Measurements from ENCODE around the gene UNC45A.
"Not testable (repeated sequence)": the region's sequence is repeated elsewhere in the genome, so short reads cannot be mapped to it uniquely, and the experiment has no call there.

UNC45A gene

DNA sequence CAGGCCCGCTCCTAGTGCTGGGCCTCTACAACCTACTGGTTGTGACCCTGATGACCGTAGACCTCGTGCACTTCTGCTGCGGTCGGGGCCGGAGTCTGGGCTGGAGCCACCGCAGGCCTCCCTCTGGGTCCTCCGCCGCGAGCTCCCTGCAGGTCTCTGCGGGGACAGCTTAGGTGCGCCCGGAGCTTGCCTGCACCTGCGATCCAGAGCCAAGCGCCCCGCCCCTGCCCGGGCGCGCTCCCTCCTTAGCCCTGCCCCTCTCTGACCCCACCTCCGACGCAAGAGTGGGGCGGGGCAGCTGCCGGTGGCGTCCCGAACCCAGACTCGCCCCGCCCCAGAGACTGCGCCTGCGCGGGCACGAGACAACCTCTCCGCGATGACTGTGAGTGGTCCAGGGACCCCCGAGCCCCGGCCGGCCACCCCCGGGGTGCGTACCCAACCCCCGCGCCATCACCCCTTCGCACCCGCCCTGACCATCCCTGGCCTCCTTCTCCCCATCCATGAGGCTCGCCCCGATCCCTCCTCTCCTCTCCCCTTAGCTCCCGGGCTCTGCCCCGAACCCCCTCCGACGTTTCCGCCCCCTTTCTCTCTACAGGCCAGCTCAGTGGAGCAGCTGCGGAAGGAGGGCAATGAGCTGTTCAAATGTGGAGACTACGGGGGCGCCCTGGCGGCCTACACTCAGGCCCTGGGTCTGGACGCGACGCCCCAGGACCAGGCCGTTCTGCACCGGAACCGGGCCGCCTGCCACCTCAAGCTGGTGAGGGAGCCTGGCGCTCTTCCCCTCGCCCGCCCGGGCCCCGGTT is at the start of gene UNC45A:
UNC45A (plus strand) TSS at position 337 of the 803 bp plus-strand sequence; CDS start at position 377, 40 bp downstream.
- peak; percentile 98 for DNase-seq (ENCODE audit: low spot score)

GRCh38 chr15:90885432-90886290 is 49.4 kb upstream of the UNC45A start:
- peak; percentile 77 for DNase-seq (ENCODE audit: low spot score)

DNA sequence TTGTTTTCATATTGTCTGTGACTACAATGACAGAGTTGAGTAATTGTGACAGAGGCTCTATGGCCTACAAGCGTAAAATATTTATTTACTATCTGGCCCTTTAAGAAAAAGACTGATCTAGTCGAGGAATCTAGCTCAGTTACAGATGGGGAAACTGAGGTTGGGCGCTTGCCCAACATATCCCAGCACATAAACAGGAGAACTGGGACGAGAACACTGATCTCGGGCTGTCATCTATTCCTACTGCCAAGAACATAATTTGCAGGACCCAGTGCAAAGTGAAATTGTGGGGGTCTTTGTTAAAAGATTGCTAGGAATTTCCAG is 48.8 kb upstream of the UNC45A start:
- no peak for DNase-seq (ENCODE audit: low spot score)

- DNase-seq (ENCODE audit: low spot score): no peak
These were observed 48.0 kb upstream of the UNC45A start for GRCh38 chr15:90887037-90887481.

GRCh38 chr15:90889313-90889730 is 45.8 kb upstream of the UNC45A start:
- DNase-seq (ENCODE audit: low spot score): no peak

DNA sequence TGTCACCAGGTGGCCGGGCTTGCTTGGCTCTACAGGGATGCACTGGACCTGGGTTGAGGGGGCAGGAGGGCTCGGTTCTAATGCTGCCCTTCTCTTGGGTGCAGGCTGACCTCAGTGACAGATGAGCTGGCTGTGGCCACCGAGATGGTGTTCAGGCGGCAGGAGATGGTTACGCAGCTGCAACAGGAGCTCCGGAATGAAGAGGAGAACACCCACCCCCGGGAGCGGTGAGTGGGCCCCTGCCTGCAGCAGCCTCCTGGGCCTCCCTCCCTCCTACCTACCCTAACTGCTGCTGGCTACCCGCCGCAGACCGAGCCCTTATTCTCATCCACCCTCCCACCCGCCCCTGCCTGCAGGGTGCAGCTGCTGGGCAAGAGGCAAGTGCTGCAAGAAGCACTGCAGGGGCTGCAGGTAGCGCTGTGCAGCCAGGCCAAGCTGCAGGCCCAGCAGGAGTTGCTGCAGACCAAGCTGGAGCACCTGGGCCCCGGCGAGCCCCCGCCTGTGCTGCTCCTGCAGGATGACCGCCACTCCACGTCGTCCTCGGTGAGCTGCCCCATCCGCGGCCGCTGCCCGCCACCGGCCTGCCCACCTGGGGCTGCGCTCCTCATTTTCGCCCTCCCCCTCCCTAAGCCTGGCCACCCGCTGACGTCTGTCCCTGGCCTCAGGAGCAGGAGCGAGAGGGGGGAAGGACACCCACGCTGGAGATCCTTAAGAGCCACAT is 45.2 kb upstream of the UNC45A start:
- no peak for DNase-seq (ENCODE audit: low spot score)

GRCh38 chr15:90890839-90891238 is 44.2 kb upstream of the UNC45A start:
- DNase-seq (ENCODE audit: low spot score): no peak

- DNase-seq (ENCODE audit: low spot score): no peak
These were observed 43.6 kb upstream of the UNC45A start for GRCh38 chr15:90891346-90891949.

- no peak for DNase-seq (ENCODE audit: low spot score)
These were observed 43.1 kb upstream of the UNC45A start for GRCh38 chr15:90892023-90892422.

- no peak for DNase-seq (ENCODE audit: low spot score)
These were observed 42.4 kb upstream of the UNC45A start for GRCh38 chr15:90892498-90893174.

GRCh38 chr15:90893175-90894090 is 41.7 kb upstream of the UNC45A start:
- DNase-seq (ENCODE audit: low spot score): no peak

- DNase-seq (ENCODE audit: low spot score): no peak
These were observed 39.4 kb upstream of the UNC45A start for GRCh38 chr15:90895571-90896117.

- DNase-seq (ENCODE audit: low spot score): not testable (repeated sequence)
These were observed 37.9 kb upstream of the UNC45A start for GRCh38 chr15:90897131-90897655.

- DNase-seq (ENCODE audit: low spot score): no peak
These were observed 33.7 kb upstream of the UNC45A start for GRCh38 chr15:90901175-90902039.

GRCh38 chr15:90902040-90902839 is 32.8 kb upstream of the UNC45A start:
- peak; percentile 100 for DNase-seq (ENCODE audit: low spot score)

- DNase-seq (ENCODE audit: low spot score): peak; percentile 84
These were observed 32.0 kb upstream of the UNC45A start, which contains the start of gene MAN2A2 for GRCh38 chr15:90902840-90903732. TSS of gene MAN2A2 (plus strand) at chr15:90903302. CDS start at chr15:90904208, 906 bp downstream.

All from AG20443 (cell line).